Measurements from ENCODE around the gene FAM181B.
"Not testable (repeated sequence)": the region's sequence is repeated elsewhere in the genome, so short reads cannot be mapped to it uniquely, and the experiment has no call there.

The FAM181B gene

DNA sequence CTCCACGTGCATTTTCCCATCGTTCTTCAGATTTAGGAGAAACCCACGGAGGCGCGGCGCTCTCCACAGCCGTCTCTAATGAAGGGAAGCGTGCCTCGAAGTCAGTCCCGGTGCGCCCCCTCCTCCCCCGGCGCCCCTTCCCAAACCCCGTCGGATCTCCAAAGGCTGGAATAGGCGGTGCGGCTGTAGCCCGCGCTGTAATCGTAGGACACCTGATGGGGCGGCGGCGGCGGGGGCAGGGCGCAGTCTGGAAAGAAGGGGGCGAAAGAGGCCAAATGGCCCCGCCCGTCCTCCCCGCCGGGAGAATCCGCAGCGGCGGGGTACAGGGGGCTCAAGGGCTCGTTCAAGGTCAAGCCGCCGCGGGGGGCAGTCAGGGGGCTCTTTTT is 1.3 kb downstream of the FAM181B start:
- DNase-seq, result no peak

DNA sequence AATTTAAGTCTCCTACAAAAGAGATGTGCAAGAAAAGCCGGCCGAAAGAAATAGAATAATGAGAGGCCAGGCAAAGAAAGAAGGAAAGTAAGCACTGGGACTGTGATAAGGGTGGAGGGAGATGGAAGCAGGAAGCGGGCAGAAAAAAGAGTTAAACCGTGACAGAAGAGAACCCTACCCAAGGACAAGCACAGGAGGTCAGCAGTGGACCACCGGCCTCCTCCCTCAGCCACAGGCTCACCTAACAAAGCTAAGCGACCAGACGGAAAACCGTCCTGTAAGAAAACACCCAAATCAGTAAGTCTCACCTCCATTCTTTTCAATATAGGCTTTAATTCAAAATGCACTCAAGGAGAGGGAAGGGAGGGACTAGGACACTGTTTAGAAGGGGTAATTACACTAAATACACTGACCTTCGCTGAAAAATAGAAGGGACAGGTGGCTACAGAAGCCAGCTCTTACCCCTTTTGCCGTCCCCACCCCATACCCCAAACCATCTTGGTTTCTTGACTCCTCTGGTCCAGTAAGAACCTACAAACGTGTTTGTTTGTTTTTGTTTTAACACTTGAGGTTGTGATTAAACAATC is 1.9 kb downstream of the FAM181B start:
- DNase-seq, result no peak

DNA sequence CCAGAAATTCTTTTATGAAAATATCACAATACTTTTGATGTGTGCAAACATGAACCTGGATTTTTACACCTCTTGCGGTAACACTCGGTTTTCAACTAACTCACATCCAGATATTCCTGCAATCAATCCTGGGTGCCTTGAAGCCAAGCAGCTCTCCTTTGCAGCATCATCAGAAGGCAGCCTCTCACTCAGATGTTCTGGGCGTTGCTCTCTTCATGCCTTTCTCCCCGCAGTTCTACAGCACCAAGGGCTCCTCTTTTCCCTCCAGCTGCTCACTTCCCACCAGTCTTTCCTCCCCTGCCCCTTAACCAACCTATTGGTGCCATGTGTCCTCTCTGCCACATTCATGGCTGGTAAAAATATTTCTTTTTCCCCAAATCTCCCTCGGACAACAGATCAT is 2.9 kb downstream of the FAM181B start:
- DNase-seq, result no peak

DNA sequence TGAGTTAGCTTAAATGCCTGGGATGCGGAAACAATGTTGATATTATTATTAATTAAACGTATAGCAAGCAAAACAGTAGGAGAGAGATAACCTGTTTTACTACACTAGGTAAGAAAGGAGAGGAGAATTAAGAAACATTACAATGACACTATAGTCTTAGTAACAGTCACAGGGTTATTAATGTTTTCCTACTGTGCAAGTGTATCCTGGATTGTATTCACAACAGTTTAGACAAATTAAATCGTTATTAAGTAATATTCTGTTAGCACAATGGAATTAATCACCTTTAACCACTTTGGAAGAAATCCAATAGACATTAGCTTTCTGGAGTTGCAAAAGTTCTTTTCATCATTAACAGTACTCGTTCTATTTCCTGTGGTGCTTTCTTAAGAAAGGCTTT is 3.4 kb downstream of the FAM181B start:
- no peak for DNase-seq

DNA sequence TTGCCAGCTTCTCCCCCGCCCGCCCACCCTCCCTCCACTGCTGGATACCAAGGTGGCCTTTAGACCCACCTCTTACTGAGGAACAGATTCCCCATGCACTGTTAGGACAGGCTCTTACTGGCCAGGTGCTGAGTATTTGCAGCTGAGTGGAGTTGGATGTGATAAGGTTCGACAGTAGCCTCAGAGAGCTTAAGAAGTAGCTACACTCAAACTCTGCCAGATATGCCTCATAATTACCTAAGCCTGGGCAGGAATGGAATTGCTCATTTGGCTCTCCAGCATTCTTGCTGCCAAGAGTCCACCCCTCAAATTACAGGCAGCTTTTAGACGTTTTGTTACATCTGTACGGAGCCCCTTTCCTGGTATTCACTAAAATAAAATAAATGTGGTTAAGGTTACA is 9.6 kb downstream of the FAM181B start:
- no peak for DNase-seq

DNA sequence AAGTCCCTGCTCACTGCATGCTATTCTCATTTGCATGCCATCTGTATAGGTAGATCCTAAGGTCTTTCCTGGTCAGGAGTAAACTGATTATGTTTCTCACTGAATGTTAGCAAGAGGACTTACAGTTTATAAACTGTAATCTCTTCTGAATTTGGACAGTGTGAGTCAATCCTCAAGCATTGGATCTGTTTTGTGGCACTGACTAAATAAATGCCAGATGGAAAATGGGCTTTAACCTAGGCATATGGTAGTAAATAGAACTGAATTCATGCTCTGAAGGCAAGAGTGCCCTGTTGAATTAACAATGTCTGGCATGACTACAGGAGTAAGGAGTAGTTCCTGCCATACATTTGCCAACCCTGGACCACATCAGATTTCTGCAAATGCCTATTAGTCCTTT is 11.4 kb downstream of the FAM181B start:
- DNase-seq, result no peak

DNA sequence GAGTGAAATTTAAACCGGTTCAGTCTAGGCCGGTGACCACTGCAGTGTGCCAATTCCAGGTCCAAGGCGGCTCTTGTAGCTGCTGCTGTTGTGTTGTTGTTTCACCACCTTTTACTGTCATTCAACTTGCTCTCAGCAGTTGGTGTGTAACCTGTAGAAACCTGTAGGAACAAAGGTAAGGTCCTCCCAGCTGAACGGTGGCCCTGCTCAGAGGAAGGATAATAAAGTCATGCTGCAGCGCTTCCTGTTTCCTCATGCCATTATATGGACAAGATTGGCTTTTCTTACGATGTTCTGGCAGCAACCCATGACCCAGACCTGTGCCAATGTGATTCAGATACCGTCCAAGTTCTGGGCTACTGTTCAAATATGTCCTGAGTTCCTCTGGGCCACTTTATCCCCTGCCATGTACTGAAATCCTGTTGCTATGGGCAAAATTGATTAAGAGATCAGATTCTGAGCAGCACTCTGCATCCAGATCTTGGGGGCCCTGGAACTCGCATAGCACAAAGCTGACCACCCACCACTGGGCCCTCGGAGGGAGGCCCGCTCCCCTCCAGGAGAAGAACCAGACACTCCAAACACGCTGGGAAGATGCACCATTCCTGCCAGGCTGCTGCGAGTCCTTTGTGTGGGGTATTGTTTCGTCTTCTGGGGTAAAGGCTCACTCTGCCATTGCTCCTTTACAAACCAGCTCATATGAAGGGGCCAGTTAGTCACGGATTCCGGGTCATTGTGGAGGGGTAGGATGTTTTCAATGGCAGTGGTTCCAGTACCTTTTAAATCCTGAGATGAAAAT is 13.2 kb downstream of the FAM181B start:
- no peak for DNase-seq

DNA sequence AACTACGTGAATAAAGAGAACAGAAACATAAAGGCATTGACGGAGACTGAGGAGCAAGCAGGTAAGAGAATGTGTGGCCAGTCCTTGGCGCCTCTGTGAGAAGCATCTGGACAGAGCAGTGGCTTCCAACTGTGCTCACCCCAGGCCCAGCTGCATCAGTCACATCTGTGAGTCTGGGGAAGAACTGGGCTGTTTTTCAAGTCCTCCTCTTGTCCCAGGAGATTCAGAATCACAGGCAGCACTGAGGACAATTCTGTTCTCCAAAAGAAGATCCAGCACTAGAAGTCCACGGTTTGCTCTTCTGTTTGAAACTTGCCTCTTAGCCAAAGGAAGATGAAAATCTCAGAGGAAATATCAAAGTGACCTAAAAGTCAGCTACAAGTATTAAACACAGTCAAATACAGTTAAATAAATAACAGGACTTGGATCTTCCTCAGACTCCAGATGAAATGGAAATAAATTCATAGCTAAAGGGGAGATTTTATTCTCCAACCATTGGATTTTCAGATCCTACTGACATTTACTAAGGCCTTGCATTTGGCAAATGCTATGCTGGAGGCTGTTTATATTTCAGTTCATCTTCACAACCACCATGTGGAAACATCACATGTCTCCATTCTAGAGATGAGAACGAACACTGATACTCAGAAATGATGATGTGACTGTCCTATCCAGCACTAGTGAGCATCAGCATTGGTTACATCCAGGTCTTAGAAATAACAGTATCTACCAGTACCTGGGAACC is 14.1 kb downstream of the FAM181B start:
- DNase-seq, result no peak

DNA sequence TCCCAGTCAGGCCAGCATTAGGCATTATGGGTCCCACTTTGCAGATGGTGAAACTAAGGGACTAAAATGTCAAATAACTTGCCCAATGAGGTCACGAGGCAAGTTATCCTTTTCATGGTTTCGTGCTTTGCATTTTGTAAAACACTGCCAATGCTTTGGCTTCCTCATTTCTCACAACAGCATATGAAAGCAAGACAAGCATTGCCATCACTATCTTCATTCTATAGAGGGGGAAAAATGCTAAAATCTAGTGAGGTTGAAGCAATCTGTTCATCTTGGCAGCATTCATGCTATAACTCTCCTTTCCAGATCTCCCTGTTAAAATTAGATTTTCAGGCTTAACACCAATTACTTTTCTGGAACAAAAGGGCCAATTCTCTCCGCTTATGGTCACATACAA is 14.8 kb downstream of the FAM181B start:
- DNase-seq, result no peak

DNA sequence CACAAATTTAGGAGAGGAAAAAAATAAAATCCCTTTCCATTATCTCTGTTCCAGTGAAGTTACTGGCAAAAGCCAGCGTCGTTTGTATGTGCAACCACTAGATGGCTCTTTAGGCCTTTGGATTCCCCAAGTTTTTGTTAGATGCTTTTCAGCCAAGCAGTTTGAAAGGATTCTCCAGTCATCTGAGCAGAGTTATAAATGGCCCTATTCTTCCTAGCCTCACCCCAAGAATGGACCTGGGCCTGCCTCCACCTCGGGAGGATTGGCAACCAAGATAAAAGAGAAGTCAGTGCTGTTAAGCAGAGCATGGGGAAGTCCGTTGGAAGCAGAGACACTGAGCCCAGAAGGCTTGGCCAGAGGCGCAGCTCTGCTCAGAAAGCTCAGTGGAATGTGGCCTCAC is 15.4 kb downstream of the FAM181B start:
- DNase-seq, result no peak

DNA sequence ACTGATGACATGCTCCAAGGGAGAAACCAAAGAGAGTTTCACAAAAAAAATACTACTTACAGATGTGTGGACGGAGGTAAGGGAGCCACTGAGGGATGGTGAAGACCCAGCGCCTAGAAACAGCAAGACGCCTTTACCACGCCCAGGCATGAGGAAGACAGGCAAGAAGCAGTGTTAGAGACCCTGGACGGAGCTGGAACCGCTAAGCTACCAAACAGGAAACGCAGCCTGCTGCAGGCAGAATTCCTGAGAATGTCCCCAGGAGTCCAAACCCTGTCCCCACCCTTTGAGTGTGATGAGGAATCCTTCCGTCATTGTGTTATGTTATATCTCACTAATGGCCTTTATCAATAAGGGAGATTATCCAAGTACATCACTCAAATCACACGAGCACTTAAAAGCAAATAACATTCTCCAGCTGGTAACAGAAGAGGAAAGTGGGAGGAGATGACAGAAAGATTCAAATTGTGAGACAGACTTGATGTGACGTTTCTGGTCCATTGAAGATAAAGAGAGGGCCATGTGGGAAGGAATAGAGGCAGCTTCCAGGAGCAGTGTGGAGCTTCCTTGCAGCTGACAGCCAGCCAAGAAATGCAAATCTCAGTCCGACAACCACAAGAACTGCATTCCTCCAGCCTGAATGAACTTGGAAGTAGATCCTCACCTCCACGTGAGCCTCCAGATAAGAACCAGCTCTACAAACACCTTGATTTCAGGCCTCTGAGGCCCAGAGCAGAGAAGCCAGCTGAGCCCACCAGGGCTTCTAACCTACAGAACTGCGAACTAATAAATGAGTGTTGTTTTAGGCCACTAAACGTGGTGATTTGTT is 19.1 kb downstream of the FAM181B start:
- DNase-seq, result no peak

DNA sequence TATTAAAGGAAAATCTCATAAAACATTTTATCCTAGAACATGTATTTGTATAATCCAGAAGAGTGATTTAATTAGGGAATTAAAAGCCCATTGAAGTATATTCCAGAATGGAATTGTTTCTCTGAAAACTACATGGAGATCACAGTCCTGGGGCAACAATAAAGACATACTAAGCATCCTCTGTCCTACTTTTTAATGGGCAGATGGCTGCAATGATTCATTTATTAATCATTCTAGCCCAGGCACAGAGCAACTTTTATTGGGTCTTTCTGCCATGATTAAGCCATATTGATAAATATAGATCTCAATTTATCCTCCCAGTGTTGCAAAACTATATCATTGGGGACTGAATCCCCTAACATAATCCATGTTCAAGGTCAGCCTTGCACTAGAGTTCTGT is 22.0 kb downstream of the FAM181B start:
- no peak for DNase-seq

DNA sequence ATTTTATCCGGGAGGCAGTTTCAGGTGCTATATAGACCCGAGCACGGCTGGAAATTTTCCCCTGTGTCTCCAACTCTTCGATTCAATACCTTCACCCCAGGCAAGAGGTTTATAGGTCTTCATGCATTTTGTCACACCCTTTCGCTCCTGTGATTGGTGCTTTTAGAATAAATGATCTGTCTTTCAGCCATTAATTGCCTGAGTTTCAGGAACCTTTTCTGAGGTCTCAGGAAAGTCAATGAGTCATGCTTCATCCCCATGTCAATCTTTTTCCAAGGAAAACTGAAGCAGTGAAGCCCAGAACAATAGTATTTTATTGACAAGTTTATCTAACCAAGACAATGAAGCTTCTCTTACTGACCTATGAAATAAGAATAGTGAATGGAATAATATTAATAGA is 29.9 kb downstream of the FAM181B start:
- no peak for DNase-seq

DNA sequence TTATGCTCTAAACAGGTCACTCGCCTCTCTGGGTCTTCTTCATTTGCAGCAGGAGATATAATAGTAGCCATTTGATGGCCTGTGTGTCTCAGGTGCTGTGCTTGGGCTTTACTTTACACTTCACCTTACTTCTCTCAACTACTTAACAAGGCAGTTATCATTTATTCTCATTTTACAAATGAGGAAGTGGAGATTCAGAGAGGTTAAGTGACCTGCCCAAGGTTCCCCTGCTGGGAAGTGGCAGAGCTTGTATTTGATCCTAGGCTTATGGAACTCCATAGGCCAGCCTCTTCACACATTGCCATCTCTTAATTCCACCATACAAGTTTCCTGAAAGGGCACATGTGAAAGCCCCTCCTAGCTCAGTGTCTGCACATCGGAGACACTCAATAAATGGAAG is 30.4 kb downstream of the FAM181B start:
- DNase-seq, result no peak

DNA sequence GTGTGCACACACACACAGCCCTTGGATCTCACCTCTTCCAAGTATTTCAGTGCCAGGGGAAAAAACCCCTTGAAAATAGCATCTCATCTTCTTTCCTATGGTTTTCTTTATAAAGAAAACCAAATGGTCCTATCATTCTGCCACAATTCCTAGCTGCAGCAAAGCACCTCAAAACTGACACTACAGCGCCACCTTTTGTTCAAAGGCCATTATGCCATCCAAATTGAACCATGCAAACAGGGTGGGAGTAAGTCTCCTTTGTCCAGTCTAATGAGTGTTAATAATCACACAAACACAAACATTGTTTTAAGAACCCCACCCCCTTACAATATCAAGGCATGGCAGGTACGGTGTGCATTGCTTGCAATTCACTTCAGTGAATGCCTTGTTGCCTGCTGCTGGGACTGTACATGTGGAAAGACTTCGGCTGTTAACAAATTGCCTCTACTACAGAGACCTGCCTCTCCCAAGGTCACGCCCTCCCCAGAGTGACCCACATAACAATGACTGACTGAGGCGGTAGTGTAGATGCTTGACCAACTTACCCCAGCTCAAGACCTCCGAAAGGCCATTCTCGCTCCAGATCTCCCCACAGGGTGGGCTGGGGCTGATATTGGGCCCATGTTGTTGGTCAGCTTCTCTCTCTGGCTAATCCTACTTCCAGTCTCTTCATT is 31.7 kb downstream of the FAM181B start:
- no peak for DNase-seq

DNA sequence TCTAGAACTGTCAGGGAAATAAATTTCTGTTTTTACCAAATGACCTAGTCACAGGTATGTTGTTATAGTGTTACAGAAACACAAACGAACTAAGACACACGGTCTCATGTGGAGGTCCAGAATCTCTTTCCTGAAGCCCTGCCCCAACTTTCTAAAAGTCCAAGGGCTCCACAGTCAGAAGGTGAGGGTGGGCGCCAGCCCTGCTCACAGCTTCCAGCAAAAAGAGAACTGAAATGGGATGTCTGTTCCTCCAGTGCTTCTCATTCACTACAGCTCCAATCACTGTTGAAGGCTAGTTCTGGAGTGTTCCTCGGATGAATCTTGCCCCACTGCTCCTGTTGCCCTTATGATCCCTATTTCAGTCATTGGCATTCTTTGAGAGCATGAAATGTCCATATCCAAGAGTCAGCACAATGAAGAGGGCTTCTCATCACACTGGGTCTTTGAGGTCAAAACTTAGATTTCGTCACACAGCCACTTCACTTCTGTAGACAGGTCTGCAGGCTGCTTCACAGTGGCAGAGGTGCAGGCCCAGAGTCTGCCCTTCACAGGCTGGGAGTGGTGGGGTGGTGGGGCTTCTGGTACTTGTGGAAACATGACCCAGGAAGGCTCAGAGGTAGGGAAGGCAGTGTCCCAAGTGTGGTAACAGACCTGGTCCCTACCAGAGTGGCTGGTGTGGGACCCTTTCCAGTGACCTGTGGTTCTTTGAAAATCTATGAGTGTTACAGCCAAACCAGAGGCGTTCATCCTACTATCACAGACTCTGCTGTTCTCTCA is 34.9 kb downstream of the FAM181B start:
- DNase-seq, result no peak

DNA sequence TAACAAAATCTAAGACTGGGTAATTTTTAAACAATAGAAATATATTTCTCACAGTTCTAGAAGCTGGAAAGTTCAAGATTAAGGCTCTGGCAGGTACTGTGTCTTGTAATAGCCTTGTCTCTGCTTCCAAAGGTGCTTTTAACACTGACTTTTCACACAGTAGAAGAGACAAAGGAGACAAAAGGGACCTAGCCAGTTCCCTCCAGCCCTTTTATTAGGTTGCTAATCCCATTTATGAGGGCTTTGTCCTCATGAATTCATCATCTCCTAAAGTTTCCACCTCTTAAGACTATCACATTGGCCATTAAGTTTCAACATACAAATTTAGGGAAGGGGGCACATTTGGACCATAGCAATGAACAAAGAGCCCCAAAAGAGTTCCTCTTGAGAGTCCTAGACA is 40.7 kb downstream of the FAM181B start:
- DNase-seq, result no peak

DNA sequence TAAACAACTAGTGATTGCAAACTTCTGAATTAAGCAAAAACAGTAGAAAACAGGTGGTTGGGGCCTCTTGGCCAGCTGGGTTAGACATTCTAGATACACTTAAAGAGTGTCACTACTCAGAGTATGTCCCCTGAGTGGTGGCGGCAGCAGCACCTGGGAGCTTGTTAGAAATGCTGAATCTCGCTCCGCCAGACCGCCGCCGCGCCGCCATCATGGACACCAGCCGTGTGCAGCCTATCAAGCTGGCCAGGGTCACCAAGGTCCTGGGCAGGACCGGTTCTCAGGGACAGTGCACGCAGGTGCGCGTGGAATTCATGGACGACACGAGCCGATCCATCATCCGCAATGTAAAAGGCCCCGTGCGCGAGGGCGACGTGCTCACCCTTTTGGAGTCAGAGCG is 44.3 kb downstream of the FAM181B start:
- DNase-seq, result not testable (repeated sequence)

DNA sequence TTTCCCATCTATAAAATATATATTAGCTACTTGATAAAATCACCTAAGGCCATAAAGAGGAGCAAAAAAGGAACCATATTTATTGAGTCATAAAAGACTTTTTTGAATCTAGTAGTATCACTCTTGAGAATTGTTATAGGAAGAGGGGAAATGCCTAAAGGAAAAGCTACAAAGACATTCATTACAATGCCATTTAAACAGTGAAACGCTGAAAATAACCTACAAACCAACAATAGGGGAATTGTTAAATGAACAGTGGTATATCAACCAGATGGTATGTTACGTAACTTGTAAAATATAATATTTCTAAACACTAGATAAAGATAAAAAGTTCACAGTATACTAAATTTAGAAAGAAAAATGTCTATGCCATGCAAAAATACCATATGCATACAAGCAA is 47.5 kb downstream of the FAM181B start:
- no peak for DNase-seq

DNA sequence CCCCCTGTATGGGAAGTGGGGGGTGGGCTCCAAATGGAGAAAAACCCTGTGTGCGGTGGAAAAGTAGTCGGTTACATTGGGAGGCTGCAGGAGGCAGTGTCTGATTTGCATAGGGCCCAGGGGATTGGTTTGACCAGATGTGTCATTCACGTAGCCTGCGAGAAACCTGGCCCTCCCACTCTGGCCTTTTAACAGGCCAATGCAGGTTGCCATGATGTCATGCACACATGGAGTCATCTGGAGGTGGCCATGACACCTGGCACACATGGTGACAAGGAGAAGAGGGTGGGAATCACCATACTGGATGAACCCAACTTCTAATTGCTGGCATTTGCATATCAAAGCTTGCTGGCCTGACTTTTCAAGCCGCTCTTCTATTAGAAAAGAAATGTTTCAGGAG is 50.6 kb downstream of the FAM181B start:
- no peak for DNase-seq

DNA sequence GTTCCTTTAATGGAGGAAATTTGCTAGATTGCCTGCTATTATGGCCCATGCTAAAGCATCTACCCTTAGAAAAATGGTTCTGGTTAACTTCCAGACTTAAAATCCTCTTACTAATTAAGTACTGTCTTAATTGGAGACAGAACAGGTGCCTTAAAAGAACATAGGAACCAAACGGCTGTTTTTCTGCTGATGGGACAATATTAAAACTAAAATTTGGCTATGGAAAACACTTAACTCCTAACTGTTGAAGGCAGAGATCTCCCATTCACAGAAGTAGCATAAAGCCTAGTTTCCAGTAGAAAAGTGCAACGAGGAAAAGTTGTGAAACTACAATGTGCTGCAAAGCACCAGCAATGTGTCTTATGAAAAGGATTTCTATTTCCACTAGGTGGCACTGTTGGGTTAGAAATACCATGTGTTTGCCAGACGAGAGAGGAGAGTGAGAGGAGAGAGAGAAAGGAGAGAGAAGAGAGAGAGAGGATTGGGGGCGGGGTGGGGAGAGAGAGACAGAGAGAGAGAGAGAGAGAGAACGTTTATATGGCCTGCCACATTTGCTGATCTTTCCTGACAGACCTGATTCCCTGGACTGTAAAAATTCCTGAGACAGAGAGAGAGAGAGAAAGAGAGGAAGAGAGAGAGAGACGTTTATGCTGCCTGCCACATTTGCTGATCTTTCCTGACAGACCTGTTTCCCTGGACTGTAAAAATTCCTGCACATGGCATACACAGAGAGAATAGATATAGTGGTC is 51.5 kb downstream of the FAM181B start:
- no peak for DNase-seq
